K562 (cell line): ENCODE data around the gene CDKN2D. TPM values are rescaled to one million over a fixed set of nuclear protein-coding genes. Genes with fewer than 3 reads are reported as not detected.
A peak's percentile ranks its signal among the peaks of the same experiment; 100 is the strongest.

Source experiments
- BCOR ChIP-seq: fragments of 450-650 bp; IDR thresholded peaks from 2 replicates; pipeline ENCODE4 v1.6.1; 2016
- ESRRA ChIP-seq: fragments of 450-650 bp; IDR thresholded peaks from 2 replicates; pipeline ENCODE4 v1.6.1; 2014; ENCODE audit warnings: low read depth, mild to moderate bottlenecking, moderate library complexity, borderline replicate concordance
- ETV1 ChIP-seq: fragments of 450-650 bp; conservative IDR thresholded peaks from 2 replicates; pipeline ENCODE4 v1.6.1; 2016; ENCODE audit warnings: missing genetic modification characterization, control low read depth, low read depth, missing compliant biosample characterization
- HOXB6 ChIP-seq: fragments of 250-450 bp; sonication (Bioruptor Pico); IDR thresholded peaks from 2 replicates; pipeline ENCODE4 v1.5.1; 2022; ENCODE audit warnings: mild to moderate bottlenecking, borderline replicate concordance
- HSF4 ChIP-seq: fragments of 250-450 bp; sonication (Bioruptor Pico); IDR thresholded peaks from 2 replicates; pipeline ENCODE4 v2.1.2; 2022; ENCODE audit warnings: mild to moderate bottlenecking, moderate library complexity, borderline replicate concordance
- KAT7 ChIP-seq: sonication (generic); formaldehyde crosslinking; IDR thresholded peaks from 2 replicates; pipeline ENCODE4 v1.8.0; 2022; ENCODE audit warnings: missing genetic modification reagents, mild to moderate bottlenecking, borderline replicate concordance
- NFIC ChIP-seq: fragments of 450-650 bp; IDR thresholded peaks from 2 replicates; pipeline ENCODE4 v1.6.1; 2017; ENCODE audit warnings: mild to moderate bottlenecking, inconsistent platforms
- NR2C2 ChIP-seq, 2 experiments: fragments of 200-800 bp in 1 of 2; sonication (Bioruptor generic) in 1 of 2; sonication (generic) in 1 of 2; formaldehyde crosslinking in 1 of 2; IDR thresholded peaks; 2 replicates each; pipeline versions ENCODE4 v1.6.1 to v1.8.0; 2016 to 2022; ENCODE audit warnings: mild to moderate bottlenecking in 1 of 2, missing compliant biosample characterization in 1 of 2, missing genetic modification characterization in 1 of 2, missing genetic modification reagents in 1 of 2
- PHB ChIP-seq: fragments of 250-450 bp; sonication (Bioruptor Pico); IDR thresholded peaks from 2 replicates; pipeline ENCODE4 v1.5.0; 2021
- PHTF2 ChIP-seq: fragments of 250-450 bp; sonication (Bioruptor Pico); IDR thresholded peaks from 2 replicates; pipeline ENCODE4 v1.5.0; 2021; ENCODE audit warnings: mild to moderate bottlenecking
- PTBP1 ChIP-seq: fragments of 200-400 bp; formaldehyde crosslinking; IDR thresholded peaks from 2 replicates; pipeline ENCODE4 v1.6.1; 2017; ENCODE audit warnings: low read depth, low read length
- SMAD2 ChIP-seq: fragments of 150-350 bp; IDR thresholded peaks from 2 replicates; pipeline ENCODE4 v1.6.1; 2014; ENCODE audit warnings: low read depth, mild to moderate bottlenecking, low read length
- SP1 ChIP-seq: sonication (generic); formaldehyde crosslinking; IDR thresholded peaks from 2 replicates; pipeline ENCODE4 v1.8.1; 2022; ENCODE audit warnings: mild to moderate bottlenecking, missing genetic modification reagents
- YY1 ChIP-seq, 3 experiments: IDR thresholded peaks; 2 replicates each; pipeline ENCODE4 v1.6.1; 2011; ENCODE audit warnings: low read length in 2 of 3, mild to moderate bottlenecking in 2 of 3, moderate library complexity in 2 of 3, borderline replicate concordance in 1 of 3, control low read depth in 1 of 3, low read depth in 1 of 3; ENCODE audit not compliant: insufficient read depth in 3 of 3, insufficient replicate concordance in 2 of 3, control insufficient read depth in 1 of 3, insufficient read length in 1 of 3; ENCODE audit errors: extremely low read depth in 1 of 3
- polyA plus RNA-seq, 8 experiments: library from polyadenylated mRNA; depleted of rRNA in 4 of 8; stranded (reverse) in 5 of 8; unstranded in 3 of 8; fragments of >200 nt; fragmentation: Nextera tagmentation in 2 of 8; fragmentation: Illumina TruSeq in 1 of 8; extraction: Ambion mirVana in 2 of 8; extraction: Trizol in 1 of 8; gene quantifications; 2 replicates each; pipeline versions ENCODE4 v1.2.1 to v1.2.3, GENCODE V29; 2011 to 2014; ENCODE audit warnings: inconsistent platforms in 1 of 8, missing spikeins in 1 of 8
- total RNA-seq, 7 experiments: library from RNA; depleted of rRNA in 6 of 7; stranded (reverse); fragments of >200 nt in 6 of 7; fragmentation: Illumina TruSeq in 2 of 7; extraction: Trizol in 2 of 7; gene quantifications; 2 replicates each; pipeline versions ENCODE4 v1.2.1 to v1.2.3, GENCODE V29; 2011 to 2021; ENCODE audit warnings: low replicate concordance in 1 of 7
- TF ChIP-seq, protein P1 (sequence below): sonication (generic); formaldehyde crosslinking; IDR thresholded peaks from 2 replicates; pipeline ENCODE4 v1.8.1; 2023; ENCODE audit warnings: mild to moderate bottlenecking, missing genetic modification reagents
- TF ChIP-seq, protein P2 (sequence below), 2 experiments: fragments of 450-650 bp; formaldehyde crosslinking in 1 of 2; IDR thresholded peaks; 2 replicates each; pipeline versions ENCODE4 v1.4.0 to v1.6.1; 2014 to 2020; ENCODE audit warnings: mild to moderate bottlenecking in 2 of 2, borderline replicate concordance in 1 of 2, low read depth in 1 of 2

Gene CDKN2D
- total and polyA plus RNA-seq, 9 of the 15 experiments (the other 6 are each of a cell fraction or from before 2014, with no cell fraction given): 0.41 to 8.2 (median 3.7) TPM

DNA sequence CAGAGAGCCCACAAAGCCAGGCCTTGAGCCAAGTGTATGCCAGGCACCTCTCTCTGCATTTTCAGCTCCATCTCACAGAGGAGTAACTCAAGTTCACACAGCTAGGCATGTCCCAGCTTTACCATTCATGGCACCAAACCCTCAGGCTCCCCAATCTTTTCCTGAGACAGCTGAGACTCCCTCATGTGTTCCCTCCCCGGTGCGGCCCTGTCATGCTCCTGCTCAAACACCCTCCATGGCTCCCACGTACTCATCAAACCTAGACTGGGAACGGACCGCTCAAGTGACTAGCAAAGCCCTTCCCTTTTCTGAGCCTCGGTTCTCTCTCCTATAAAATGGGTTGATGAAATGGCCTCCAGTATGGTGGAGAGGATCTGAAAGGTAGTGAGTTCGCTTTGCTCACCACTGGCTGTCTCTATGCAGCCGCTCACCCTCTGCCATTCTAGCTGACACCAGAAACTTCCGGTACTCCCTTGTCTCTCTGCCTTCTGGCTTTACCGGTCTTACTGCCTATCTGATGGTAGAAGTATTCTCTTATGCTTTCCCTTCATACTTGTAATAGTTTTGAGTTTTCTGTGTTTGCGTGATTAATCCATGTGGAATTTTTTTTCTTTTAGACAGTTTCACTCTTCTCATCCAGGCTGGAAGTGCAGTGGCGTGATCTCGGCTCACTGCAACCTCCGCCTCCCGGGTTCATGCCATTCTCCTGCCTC, 48.8 kb upstream of the CDKN2D start (continued):
- TF ChIP-seq, protein P1, sequence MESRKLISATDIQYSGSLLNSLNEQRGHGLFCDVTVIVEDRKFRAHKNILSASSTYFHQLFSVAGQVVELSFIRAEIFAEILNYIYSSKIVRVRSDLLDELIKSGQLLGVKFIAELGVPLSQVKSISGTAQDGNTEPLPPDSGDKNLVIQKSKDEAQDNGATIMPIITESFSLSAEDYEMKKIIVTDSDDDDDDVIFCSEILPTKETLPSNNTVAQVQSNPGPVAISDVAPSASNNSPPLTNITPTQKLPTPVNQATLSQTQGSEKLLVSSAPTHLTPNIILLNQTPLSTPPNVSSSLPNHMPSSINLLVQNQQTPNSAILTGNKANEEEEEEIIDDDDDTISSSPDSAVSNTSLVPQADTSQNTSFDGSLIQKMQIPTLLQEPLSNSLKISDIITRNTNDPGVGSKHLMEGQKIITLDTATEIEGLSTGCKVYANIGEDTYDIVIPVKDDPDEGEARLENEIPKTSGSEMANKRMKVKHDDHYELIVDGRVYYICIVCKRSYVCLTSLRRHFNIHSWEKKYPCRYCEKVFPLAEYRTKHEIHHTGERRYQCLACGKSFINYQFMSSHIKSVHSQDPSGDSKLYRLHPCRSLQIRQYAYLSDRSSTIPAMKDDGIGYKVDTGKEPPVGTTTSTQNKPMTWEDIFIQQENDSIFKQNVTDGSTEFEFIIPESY: peak; percentile 71
- TF ChIP-seq SP1 (CRISPR knock-in tag) (peak; percentile 68), YY1 (IDR thresholded peaks at IDR 0.05; ENCODE audit: borderline replicate concordance in 1 of 3, control insufficient read depth in 1 of 3, extremely low read depth in 1 of 3, insufficient read depth in 3 of 3, insufficient read length in 1 of 3, insufficient replicate concordance in 2 of 3, low read depth in 1 of 3, low read length in 2 of 3) (peak in 1 of 3 experiments; percentile 10), SMAD2 (no peak), PHB (no peak), KAT7 (CRISPR knock-in tag) (peak; percentile 80; the same call in 1 of the 2 replicates), NR2C2 (CRISPR knock-in tag; IDR thresholded peaks at IDR 0.05) (peak; percentile 34; the same call in 1 of the 2 replicates), NR2C2 (tag; IDR thresholded peaks at IDR 0.05) (no peak), NFIC (0 out of 2 replicates have a peak, but pooled peaks have one; percentile 38), HOXB6 (no peak), ETV1 (0 out of 2 replicates have a peak, but pooled peaks have one; percentile 15), BCOR (peak; percentile 100), PHTF2 (CRISPR knock-in tag) (no peak), ESRRA (no peak), HSF4 (peak; percentile 59; the same call in 1 of the 2 replicates), PTBP1 (peak; percentile 99)
- TF ChIP-seq, protein P2, sequence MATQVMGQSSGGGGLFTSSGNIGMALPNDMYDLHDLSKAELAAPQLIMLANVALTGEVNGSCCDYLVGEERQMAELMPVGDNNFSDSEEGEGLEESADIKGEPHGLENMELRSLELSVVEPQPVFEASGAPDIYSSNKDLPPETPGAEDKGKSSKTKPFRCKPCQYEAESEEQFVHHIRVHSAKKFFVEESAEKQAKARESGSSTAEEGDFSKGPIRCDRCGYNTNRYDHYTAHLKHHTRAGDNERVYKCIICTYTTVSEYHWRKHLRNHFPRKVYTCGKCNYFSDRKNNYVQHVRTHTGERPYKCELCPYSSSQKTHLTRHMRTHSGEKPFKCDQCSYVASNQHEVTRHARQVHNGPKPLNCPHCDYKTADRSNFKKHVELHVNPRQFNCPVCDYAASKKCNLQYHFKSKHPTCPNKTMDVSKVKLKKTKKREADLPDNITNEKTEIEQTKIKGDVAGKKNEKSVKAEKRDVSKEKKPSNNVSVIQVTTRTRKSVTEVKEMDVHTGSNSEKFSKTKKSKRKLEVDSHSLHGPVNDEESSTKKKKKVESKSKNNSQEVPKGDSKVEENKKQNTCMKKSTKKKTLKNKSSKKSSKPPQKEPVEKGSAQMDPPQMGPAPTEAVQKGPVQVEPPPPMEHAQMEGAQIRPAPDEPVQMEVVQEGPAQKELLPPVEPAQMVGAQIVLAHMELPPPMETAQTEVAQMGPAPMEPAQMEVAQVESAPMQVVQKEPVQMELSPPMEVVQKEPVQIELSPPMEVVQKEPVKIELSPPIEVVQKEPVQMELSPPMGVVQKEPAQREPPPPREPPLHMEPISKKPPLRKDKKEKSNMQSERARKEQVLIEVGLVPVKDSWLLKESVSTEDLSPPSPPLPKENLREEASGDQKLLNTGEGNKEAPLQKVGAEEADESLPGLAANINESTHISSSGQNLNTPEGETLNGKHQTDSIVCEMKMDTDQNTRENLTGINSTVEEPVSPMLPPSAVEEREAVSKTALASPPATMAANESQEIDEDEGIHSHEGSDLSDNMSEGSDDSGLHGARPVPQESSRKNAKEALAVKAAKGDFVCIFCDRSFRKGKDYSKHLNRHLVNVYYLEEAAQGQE (IDR thresholded peaks at IDR 0.05; ENCODE audit: borderline replicate concordance): peak; percentile 81
- TF ChIP-seq, protein P2 (CRISPR knock-in tag; IDR thresholded peaks at IDR 0.05; ENCODE audit: low read depth): no peak
